H1 (cell line): ENCODE results near the gene PLEKHG3. TPM values are rescaled to one million over a fixed set of nuclear protein-coding genes. Genes with fewer than 3 reads are reported as not detected.

Experiments
- ATF2 ChIP-seq: IDR thresholded peaks from 2 replicates; pipeline ENCODE4 v1.6.1; 2012; ENCODE audit warnings: low read length, inconsistent platforms
- CBX5 ChIP-seq: fragments of 300-800, 300-1000 bp; sonication (generic); IDR thresholded peaks from 2 replicates; pipeline ENCODE4 v1.7.1; 2016; ENCODE audit warnings: antibody characterized with exemption, low read length, low read depth
- CEBPB ChIP-seq: IDR thresholded peaks from 2 replicates; pipeline ENCODE4 v1.6.1; 2012; ENCODE audit warnings: low read depth, low read length
- CREB1 ChIP-seq: IDR thresholded peaks from 2 replicates; pipeline ENCODE4 v1.6.1; 2012; ENCODE audit warnings: inconsistent platforms
- CTBP2 ChIP-seq: IDR thresholded peaks from 2 replicates; pipeline ENCODE4 v1.7.0; 2011; ENCODE audit warnings: borderline replicate concordance, mild to moderate bottlenecking, moderate library complexity, mixed read lengths, low read length; ENCODE audit not compliant: insufficient read depth, insufficient read length
- GTF2F1 ChIP-seq: IDR thresholded peaks from 2 replicates; pipeline ENCODE4 v1.6.1; 2012; ENCODE audit warnings: low read depth, low read length, improper control_type of control experiment, borderline replicate concordance
- HDAC2 ChIP-seq, 2 experiments: fragments of 300-600 bp in 1 of 2; sonication (generic) in 1 of 2; IDR thresholded peaks; 2 replicates each; pipeline ENCODE4 v1.6.1; 2011 to 2012; ENCODE audit warnings: low read depth in 2 of 2, low read length in 2 of 2, mild to moderate bottlenecking in 2 of 2, moderate library complexity in 2 of 2, borderline replicate concordance in 1 of 2, inconsistent platforms in 1 of 2
- NRF1 ChIP-seq: IDR thresholded peaks from 2 replicates; pipeline ENCODE4 v1.6.1; 2011; ENCODE audit warnings: mild to moderate bottlenecking, low read depth, low read length, improper control_type of control experiment
- PHF8 ChIP-seq: fragments of 200-600 bp; sonication (generic); conservative IDR thresholded peaks from 2 replicates; pipeline ENCODE4 v1.7.1; 2012; ENCODE audit warnings: low read depth, mild to moderate bottlenecking, inconsistent platforms, low read length, moderate library complexity
- POLR2AphosphoS5 ChIP-seq: IDR thresholded peaks from 2 replicates; pipeline ENCODE4 v1.6.1; 2011; ENCODE audit warnings: low read depth, low read length
- RAD21 ChIP-seq, 2 experiments: IDR thresholded peaks in 1 of 2; conservative IDR thresholded peaks in 1 of 2; 2 replicates each; pipeline ENCODE4 v1.6.1; 2011; ENCODE audit warnings: low read depth in 2 of 2, low read length in 2 of 2, improper control_type of control experiment in 1 of 2, inconsistent platforms in 1 of 2, mild to moderate bottlenecking in 1 of 2, moderate library complexity in 1 of 2
- RBBP5 ChIP-seq: IDR thresholded peaks from 2 replicates; pipeline ENCODE4 v1.7.1; 2012; ENCODE audit warnings: low read depth, mild to moderate bottlenecking, inconsistent platforms, low read length, moderate library complexity, borderline replicate concordance
- SIN3A ChIP-seq, 2 experiments: IDR thresholded peaks in 1 of 2; conservative IDR thresholded peaks in 1 of 2; 2 replicates each; pipeline ENCODE4 v1.6.1; 2011 to 2012; ENCODE audit warnings: low read length in 2 of 2, improper control_type of control experiment in 1 of 2, low read depth in 1 of 2, mild to moderate bottlenecking in 1 of 2
- SIRT6 ChIP-seq: IDR thresholded peaks from one replicate; pipeline ENCODE4 v1.7.1; 2012; ENCODE audit warnings: low read length, inconsistent platforms
- SP4 ChIP-seq: IDR thresholded peaks from 2 replicates; pipeline ENCODE4 v1.6.1; 2012; ENCODE audit warnings: low read length, inconsistent platforms
- SUZ12 ChIP-seq: fragments of 200-600 bp; sonication (generic); IDR thresholded peaks from 2 replicates; pipeline ENCODE4 v1.6.1; 2012; ENCODE audit warnings: mild to moderate bottlenecking, inconsistent platforms, low read length, moderate library complexity, mixed read lengths
- TEAD4 ChIP-seq: IDR thresholded peaks from 2 replicates; pipeline ENCODE4 v1.6.1; 2012; ENCODE audit warnings: low read depth, low read length, inconsistent platforms, mixed read lengths
- YY1 ChIP-seq: IDR thresholded peaks from 2 replicates; pipeline ENCODE4 v1.6.1; 2011; ENCODE audit warnings: low read depth, mild to moderate bottlenecking, low read length
- ZNF274 ChIP-seq: IDR thresholded peaks from 2 replicates; pipeline ENCODE4 v1.7.0; 2012; ENCODE audit warnings: low read length, borderline replicate concordance; ENCODE audit errors: extremely low read depth
- polyA plus RNA-seq, 7 experiments: library from polyadenylated mRNA; depleted of rRNA in 3 of 7; stranded (reverse) in 5 of 7; unstranded in 2 of 7; fragments of >200 nt in 5 of 7; fragments of 200-250 nt in 2 of 7; gene quantifications; 1 replicate in 5 of 7; 2 replicates in 1 of 7; 4 replicates in 1 of 7; pipeline versions ENCODE4 v1.2.1 to v1.2.3, GENCODE V29; 2011 to 2013; ENCODE audit warnings: missing spikeins in 2 of 7, mixed read lengths in 2 of 7
- total RNA-seq: library from RNA; stranded (reverse); fragmentation: NEBNext Ultra II Directional; extraction: Animal tissue kit (Norgen Biotek cat#: 25700); gene quantifications from 2 replicates; pipeline ENCODE4 v1.2.1, GENCODE V29; 2021

The PLEKHG3 gene
- total and polyA plus RNA-seq, 2 of the 8 experiments (the other 6 are each of a cell fraction or from before 2014, with no cell fraction given): 43.4 to 90.6 TPM

- TF ChIP-seq RAD21 (IDR thresholded peaks at IDR 0.05 in 1 of 2, conservative IDR thresholded peaks at IDR 0.05 in 1 of 2; ENCODE audit: low read depth in 2 of 2, low read length in 2 of 2) (no peak; a peak in 1 of 4 replicates), ZNF274 (no peak), SIN3A (conservative IDR thresholded peaks at IDR 0.05 in 1 of 2, IDR thresholded peaks at IDR 0.05 in 1 of 2; ENCODE audit: low read depth in 1 of 2, low read length in 2 of 2) (peak; percentile 44 to 79; a peak in 2 of 4 replicates), SIRT6 (no peak), RBBP5 (peak; percentile 56; the same call in 1 of the 2 replicates), PHF8 (no peak; the same call in 1 of the 2 replicates), NRF1 (no peak), TEAD4 (peak; percentile 85), GTF2F1 (no peak), YY1 (no peak), CREB1 (no peak), HDAC2 (IDR thresholded peaks at IDR 0.05; ENCODE audit: borderline replicate concordance in 1 of 2, low read depth in 2 of 2, low read length in 2 of 2) (peak in 1 of 2 experiments; percentile 82; a peak in 1 of 4 replicates), CEBPB (no peak), CBX5 (no peak), CTBP2 (peak; percentile 63), SP4 (no peak), ATF2 (no peak), SUZ12 (no peak), POLR2AphosphoS5 (0 out of 2 replicates have a peak, but pooled peaks have one; percentile 39)
Measured at GRCh38 chr14:64704143-64704742, at the start of gene PLEKHG3 (continued).
